Left renal cortex interstitium (tissue), 4 donors: ENCODE data around the gene TMEM259. TPM values are rescaled to one million over a fixed set of nuclear protein-coding genes. Genes with fewer than 3 reads are reported as not detected.

Experiments used
- DNase-seq, 4 donors: peaks; one replicate each; pipeline ENCODE4 v3.0.0-alpha.2; 2013; ENCODE audit warnings: low read depth in 4 of 4, low spot score in 2 of 4, missing footprints in 1 of 4
- polyA plus RNA-seq, 4 donors: library from polyadenylated mRNA; unstranded; fragments of 120-200 nt; gene quantifications; one replicate each; pipeline ENCODE4 v1.2.1, GENCODE V29; 2013; ENCODE audit not compliant: insufficient read length in 4 of 4

The TMEM259 gene
- polyA plus RNA-seq, 4 donors = 98.0 to 154 (median 130) TPM

DNA sequence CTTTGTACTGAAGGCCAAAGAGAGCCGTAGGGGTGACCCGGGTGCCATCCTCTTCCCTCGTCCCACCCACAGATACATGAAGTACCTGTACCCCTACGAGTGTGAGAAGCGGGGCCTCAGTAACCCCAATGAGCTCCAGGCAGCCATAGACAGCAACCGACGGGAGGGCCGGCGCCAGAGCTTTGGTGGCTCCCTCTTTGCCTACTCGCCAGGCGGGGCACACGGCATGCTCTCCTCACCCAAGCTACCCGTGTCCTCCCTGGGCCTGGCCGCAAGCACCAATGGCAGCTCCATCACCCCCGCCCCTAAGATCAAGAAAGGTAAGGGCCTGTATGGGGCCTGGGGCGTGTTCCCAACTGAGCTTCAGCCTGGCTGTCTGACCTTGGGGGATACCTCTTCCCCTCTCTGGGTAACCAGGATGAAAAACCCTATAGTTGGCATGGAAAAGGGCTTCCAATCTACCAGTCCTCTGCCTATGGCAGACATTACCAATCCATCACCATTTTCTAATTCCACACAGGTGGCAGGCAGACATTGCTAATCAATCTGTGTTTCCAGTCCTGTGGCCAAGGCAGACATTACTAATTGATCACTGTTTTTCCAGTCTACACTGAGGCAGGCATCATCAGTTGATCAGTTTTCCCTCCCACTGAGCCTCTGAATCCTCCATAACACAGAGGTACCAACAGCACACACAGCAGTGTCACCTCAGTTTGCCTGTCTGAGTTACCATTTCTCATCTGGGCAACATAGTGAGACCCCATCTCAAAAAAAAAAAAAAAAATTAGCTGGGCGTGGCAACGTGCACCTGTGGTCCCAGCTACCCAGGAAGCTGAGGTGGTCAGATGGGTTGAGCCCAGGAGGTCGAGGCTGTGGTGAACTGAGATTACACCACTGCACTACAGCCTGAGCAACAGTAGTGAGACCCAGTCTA is 55.9 kb downstream of the TMEM259 start:
- no peak for DNase-seq

DNA sequence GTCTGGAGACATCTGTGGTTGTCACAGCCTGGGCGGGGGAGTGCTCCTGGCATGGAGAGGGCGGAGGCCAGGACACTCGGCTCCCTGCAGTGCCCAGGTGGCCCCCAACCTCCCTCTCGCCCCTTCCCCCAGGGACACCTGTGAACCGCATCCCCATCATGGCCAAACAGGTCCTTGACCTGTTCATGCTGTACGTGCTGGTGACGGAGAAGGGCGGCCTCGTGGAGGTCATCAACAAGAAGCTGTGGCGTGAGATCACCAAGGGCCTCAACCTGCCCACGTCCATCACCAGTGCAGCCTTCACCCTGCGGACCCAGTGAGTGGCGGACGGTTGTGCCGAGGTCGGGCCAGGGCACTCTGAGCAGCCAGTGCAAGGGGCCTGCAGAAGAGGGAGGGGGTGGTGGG is 56.8 kb downstream of the TMEM259 start:
- DNase-seq = no peak

DNA sequence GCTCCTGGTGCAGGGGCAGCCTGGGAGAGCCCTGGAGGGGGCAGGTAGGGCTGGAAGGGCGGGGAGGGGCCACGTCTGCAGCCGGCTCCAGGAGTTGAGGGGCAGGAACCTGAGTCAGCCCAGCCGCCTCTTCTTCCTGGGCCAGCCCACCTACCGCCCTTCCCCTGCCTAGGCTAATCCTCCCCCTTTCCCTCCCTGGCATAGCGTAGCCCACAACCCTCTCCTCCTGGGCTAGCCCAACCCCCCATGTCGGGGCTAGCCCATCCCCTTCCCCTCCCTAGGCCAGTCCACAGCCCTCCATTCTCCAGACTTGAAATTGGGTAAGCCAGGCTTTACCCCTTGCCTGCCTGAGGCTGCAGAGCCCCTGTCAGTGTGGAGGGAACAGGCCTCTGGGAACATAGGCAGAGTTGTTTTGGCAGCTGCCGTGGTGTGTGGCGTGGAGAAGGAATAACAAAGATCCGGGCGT is 57.4 kb downstream of the TMEM259 start:
- DNase-seq = no peak

DNA sequence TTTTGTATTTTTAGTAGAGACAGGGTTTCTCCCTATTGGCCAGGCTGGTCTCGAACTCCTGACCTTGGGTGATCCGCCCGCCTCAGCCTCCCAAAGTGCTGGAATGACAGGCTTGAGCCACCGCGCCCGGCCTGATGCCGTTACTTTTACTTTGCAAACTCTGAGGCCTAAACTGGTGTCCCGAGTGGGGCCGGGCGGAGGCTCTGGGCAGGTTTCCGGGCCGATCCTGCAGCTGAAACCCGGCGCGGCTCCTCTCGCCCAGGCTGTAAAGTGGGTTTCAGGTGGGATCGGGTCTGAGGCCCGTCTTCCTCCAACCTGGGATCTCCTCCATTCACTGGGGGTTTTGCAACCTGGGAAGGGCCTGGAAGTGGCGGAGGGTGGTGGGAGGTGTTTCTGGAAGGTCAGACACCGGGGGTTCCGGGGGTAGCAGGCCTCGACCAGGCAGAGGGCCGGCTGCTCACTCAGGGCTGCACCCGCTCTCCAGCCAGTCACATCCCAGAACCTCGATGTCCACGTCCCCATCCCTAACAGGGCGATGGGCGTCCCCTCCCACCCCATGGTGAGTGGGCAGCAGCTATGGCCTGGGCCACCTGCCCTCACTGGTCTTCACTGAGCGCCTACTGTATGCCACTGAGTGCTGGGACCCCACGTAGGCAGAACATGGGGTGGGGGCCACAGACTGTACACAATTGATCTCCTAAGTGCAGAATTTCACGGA is 58.1 kb downstream of the TMEM259 start:
- DNase-seq = no peak

DNA sequence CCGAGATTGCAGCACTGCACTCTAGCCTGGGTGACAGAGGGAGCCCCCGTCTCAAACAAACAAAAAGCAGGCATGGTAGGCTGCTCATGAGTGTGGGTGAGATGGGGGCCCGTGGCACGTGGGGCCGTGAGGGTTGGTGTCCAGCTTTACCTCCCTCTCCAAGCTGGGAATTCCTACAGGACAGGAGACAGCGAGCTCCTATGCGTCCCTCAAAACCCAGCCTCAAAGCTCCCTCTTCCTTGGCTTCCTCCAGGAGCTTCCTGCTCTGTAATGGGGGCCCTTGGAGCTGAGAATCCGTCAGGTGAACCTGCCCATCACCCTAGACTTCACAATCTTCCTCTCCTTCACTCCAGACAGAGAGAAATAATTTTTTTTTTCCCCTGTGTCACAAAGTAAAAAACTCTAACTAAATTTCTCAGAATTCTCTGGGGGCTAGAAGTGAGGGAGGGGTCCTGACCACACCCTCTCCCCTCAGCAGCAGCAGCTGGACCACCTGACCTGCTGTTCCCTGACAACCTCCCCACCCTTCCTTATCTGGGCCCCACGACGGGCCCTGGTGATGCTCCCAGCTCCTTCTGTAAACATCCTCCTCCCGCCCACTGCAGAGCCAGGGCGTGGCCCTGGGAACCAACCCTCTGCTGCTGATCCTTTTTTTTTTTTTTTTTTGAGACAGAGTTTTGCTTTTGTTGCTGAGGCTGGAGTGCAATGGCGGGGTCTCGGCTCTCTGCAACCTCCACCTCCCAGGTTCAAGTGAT is 58.9 kb downstream of the TMEM259 start:
- no peak for DNase-seq

DNA sequence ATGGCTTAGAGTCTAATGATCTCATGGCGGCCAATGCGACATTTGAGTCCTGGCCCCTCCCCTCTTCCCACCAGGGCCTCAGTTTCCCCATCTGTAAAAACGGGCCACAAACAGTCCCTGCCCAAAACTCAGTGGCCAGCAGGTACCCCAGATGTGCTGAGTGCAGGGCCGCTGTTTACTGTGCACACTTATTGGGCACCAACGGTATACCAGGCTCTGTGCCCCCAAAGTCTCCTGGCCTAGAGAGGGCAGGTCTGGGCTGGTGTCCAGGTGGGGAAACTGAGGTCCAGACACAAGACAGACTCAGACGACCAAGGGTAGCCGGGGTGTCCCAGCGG is 60.4 kb downstream of the TMEM259 start:
- no peak for DNase-seq

DNA sequence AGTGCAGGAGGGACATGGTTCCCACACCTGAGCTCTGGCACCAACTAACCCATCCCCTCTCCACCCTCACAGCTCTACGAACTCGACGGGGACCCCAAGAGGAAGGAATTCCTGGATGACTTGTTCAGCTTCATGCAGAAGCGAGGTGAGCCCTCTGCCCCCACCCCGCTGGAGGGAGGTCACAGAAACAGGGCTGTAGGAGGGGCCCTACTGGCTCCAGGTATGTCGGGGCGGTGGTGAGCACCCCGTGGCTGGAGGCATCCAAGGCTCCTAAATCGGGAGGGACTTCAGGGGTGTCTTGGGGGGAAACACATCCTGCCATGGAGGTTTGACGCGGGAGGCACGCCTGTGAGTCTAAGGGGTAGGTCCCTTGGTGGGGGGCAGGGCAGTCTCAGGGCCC is 60.9 kb downstream of the TMEM259 start:
- DNase-seq = no peak

Other genes starting within 250 kb of the TMEM259 start
- gene PTBP1, start 223.7 kb downstream of the TMEM259 start, polyA plus RNA-seq = 100 to 1,000 TPM; 344 to 430 (median 396) TPM
- 10 to 100 TPM; 11.6 to 24.0 (median 17.3) TPM for gene PLPPR3, start 199.2 kb downstream of the TMEM259 start, polyA plus RNA-seq
- 1 to 10 TPM; 1.0 to 3.4 (median 1.4) TPM for gene AZU1, start 193.3 kb downstream of the TMEM259 start, polyA plus RNA-seq
- gene PRTN3, start 180.1 kb downstream of the TMEM259 start, polyA plus RNA-seq = 1 to 10 TPM in 2 of 4 donors, under 1 TPM in 2; 0.65 to 2.7 (median 1.3) TPM
- under 1 TPM; 0.34 to 0.87 (median 0.40) TPM for gene ELANE, start 168.8 kb downstream of the TMEM259 start, polyA plus RNA-seq
- 1 to 10 TPM; 2.2 to 5.4 (median 4.3) TPM for gene CFD, start 161.5 kb downstream of the TMEM259 start, polyA plus RNA-seq
- gene MED16, start 127.9 kb downstream of the TMEM259 start, polyA plus RNA-seq = 10 to 100 TPM; 44.5 to 90.9 (median 64.0) TPM
- gene RNU6-9, start 127.6 kb downstream of the TMEM259 start, polyA plus RNA-seq = not detected
- gene R3HDM4, start 107.9 kb downstream of the TMEM259 start, polyA plus RNA-seq = 10 to 100 TPM; 35.6 to 62.3 (median 53.4) TPM
- gene KISS1R, start 103.8 kb downstream of the TMEM259 start, polyA plus RNA-seq = 1 to 10 TPM in 2 of 4 donors, under 1 TPM in 2; 0.32 to 1.3 (median 1.00) TPM
- 10 to 100 TPM; 16.3 to 37.2 (median 29.1) TPM for gene ARID3A, start 95.1 kb downstream of the TMEM259 start, polyA plus RNA-seq
- gene WDR18, start 36.8 kb downstream of the TMEM259 start, polyA plus RNA-seq = 10 to 100 TPM; 33.2 to 68.7 (median 55.4) TPM
- gene GRIN3B, start 20.7 kb downstream of the TMEM259 start, polyA plus RNA-seq = 1 to 10 TPM in 2 of 4 donors, under 1 TPM in 2; 0.41 to 1.4 (median 1.0) TPM
- gene RNU6-2, start 399 bp upstream of the TMEM259 start, polyA plus RNA-seq = not detected
- 100 to 1,000 TPM; 163 to 215 (median 186) TPM for gene CNN2, start 5.5 kb upstream of the TMEM259 start, polyA plus RNA-seq
- 10 to 100 TPM in 1 of 4 donors, 1 to 10 TPM in 3; 6.9 to 14.0 (median 8.5) TPM for gene ABCA7, start 19.0 kb upstream of the TMEM259 start, polyA plus RNA-seq
- gene ARHGAP45, start 46.0 kb upstream of the TMEM259 start, polyA plus RNA-seq = 10 to 100 TPM in 3 of 4 donors, 1 to 10 TPM in 1; 9.4 to 14.9 (median 12.2) TPM
- 100 to 1,000 TPM; 139 to 183 (median 154) TPM for gene POLR2E, start 74.3 kb upstream of the TMEM259 start, polyA plus RNA-seq
- gene GPX4, start 82.9 kb upstream of the TMEM259 start, polyA plus RNA-seq = 100 to 1,000 TPM; 240 to 321 (median 259) TPM
- 10 to 100 TPM; 15.2 to 22.8 (median 20.1) TPM for gene SBNO2, start 153.1 kb upstream of the TMEM259 start, polyA plus RNA-seq
- gene STK11, start 184.7 kb upstream of the TMEM259 start, polyA plus RNA-seq = 10 to 100 TPM; 59.1 to 64.4 (median 61.9) TPM
- gene CBARP, start 216.9 kb upstream of the TMEM259 start, polyA plus RNA-seq = 1 to 10 TPM; 1.1 to 5.9 (median 3.5) TPM
- 100 to 1,000 TPM in 3 of 4 donors, 10 to 100 TPM in 1; 83.4 to 185 (median 127) TPM for gene ATP5F1D, start 220.6 kb upstream of the TMEM259 start, polyA plus RNA-seq
- 10 to 100 TPM; 39.9 to 83.0 (median 65.7) TPM for gene MIDN, start 227.5 kb upstream of the TMEM259 start, polyA plus RNA-seq
- 1,000 to 10,000 TPM in 1 of 4 donors, 100 to 1,000 TPM in 3; 787 to 1,013 (median 826) TPM for gene CIRBP, start 248.2 kb upstream of the TMEM259 start, polyA plus RNA-seq